GM21786 (cell line): ENCODE measurements around the gene KCNN2.

ENCODE experiments used
- ATAC-seq: cut with Tn5 transposase; IDR thresholded peaks from one replicate; pipeline ENCODE4 v1.9.1; 2021; ENCODE audit not compliant: unreplicated experiment

KCNN2 gene

DNA sequence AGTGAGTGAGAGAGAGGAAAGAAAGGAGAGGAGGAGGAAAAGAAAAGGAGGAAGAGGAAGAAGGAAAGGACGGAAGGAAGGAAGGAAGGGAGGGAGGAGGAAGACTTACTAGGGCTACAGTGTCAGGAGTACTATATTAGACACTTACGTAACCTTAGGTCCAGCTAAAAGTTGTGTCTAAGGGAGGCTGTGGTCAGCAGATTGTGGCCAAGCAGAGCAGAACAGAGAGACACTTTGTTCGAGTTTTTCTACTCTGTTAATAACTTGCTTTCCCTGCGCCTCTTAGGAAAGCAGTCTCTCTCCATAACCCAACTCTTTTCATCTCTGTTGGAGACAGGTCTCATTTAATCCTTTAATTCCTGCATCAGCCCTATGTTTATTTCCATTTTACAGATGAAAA is 138.9 kb downstream of the KCNN2 start:
- ATAC-seq: no peak

DNA sequence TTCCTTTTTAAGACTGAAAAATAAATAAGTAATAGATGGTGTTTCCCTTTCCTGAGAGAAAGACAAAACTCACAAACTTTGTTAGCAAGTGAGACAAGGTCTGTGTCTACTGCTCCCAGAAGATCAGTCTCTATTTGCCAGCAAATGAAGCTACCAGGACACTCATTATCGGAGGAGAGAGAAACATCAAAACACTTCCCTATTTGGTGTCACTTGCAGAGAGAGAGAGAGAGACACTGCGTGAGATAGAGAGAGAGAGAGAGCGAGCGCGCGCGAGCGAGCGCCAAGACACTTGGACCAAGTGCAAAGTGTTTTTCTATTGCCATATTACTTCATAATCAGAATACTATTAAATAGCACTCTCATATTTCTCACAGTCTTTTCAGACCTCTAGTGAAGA is 142.7 kb downstream of the KCNN2 start:
- ATAC-seq: no peak

DNA sequence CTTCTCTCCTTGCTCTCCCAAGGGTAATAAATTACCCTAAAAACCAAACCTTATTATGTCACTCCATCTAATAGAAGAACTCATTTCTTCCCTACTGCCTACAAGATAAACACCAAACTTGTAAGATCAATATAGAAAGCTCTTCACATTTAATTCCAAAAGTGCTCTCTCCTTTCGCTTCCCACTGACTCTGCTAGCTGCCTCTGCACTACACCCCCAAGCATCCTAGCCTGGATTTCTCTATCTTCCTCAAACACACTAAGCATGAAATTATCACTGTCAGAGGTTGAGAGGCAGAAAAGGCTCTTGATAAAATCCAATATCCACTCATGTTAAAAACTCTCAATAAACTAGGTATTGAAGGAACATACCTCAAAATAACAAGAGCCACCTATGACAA is 162.4 kb downstream of the KCNN2 start:
- ATAC-seq: no peak

DNA sequence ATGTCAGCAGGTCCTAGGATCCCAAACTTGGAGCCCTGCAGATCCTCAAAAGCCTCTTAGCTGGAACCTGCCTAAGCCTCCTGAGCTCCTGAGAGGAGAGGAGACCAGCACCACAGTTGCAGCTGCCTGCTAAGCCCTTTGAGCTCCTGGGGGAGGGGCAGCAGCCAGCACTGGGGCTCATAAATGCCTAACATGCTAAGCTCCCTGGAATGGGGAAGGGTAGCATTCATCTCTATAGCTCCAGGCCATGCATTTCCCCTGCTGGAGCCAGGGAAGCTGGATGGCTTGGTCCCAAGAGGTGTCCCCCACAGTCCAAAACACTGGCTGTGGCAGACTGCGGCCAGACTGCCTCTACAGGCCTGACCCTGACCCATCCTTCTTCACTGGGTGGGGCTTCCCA is 182.7 kb downstream of the KCNN2 start:
- no peak for ATAC-seq
